22Rv1 (cell line): ENCODE results near the gene NELL1.

ENCODE experiments used
- ZFX ChIP-seq: fragments of 450-650 bp; IDR thresholded peaks from 2 replicates; pipeline ENCODE4 v1.6.1; 2017; ENCODE audit warnings: antibody characterized with exemption, borderline replicate concordance
- TF ChIP-seq, protein P1 (sequence below): fragments of 450-650 bp; IDR thresholded peaks from 2 replicates; pipeline ENCODE4 v1.5.1; 2017; ENCODE audit warnings: mild to moderate bottlenecking

- TF ChIP-seq, protein P1, sequence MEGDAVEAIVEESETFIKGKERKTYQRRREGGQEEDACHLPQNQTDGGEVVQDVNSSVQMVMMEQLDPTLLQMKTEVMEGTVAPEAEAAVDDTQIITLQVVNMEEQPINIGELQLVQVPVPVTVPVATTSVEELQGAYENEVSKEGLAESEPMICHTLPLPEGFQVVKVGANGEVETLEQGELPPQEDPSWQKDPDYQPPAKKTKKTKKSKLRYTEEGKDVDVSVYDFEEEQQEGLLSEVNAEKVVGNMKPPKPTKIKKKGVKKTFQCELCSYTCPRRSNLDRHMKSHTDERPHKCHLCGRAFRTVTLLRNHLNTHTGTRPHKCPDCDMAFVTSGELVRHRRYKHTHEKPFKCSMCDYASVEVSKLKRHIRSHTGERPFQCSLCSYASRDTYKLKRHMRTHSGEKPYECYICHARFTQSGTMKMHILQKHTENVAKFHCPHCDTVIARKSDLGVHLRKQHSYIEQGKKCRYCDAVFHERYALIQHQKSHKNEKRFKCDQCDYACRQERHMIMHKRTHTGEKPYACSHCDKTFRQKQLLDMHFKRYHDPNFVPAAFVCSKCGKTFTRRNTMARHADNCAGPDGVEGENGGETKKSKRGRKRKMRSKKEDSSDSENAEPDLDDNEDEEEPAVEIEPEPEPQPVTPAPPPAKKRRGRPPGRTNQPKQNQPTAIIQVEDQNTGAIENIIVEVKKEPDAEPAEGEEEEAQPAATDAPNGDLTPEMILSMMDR = no peak
- no peak for TF ChIP-seq ZFX
These were observed 50.4 kb downstream of the NELL1 start for GRCh38 chr11:20719821-20720220.
